ENCODE measurements around the gene ANXA2R.
"Not testable (repeated sequence)": the region's sequence is repeated elsewhere in the genome, so short reads cannot be mapped to it uniquely, and the experiment has no call there.

ANXA2R gene

DNA sequence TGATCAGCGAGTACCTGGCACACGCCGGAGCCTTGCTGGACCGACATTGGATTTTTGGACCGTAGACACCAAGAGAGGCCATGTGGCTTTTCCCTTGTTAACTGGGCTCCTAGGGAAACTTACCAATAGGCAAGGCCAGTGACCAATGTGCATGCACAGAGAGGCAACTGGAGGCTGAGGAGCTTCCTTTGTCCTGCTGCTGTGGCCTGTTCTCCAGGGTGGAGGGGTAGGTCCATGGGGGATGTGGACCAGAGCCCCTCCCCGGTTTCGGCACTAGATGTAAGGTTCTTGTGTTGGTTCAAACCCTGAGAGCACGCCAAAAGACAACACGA lies 34.8 kb upstream of the ANXA2R start:
- DNase-seq (ENCODE audit: extremely low read depth, low read depth) = no peak
- TF ChIP-seq, protein P1, sequence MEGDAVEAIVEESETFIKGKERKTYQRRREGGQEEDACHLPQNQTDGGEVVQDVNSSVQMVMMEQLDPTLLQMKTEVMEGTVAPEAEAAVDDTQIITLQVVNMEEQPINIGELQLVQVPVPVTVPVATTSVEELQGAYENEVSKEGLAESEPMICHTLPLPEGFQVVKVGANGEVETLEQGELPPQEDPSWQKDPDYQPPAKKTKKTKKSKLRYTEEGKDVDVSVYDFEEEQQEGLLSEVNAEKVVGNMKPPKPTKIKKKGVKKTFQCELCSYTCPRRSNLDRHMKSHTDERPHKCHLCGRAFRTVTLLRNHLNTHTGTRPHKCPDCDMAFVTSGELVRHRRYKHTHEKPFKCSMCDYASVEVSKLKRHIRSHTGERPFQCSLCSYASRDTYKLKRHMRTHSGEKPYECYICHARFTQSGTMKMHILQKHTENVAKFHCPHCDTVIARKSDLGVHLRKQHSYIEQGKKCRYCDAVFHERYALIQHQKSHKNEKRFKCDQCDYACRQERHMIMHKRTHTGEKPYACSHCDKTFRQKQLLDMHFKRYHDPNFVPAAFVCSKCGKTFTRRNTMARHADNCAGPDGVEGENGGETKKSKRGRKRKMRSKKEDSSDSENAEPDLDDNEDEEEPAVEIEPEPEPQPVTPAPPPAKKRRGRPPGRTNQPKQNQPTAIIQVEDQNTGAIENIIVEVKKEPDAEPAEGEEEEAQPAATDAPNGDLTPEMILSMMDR (IDR thresholded peaks at IDR 0.05; ENCODE audit: low read depth, low read length, missing control alignments) = no peak
- no peak overlapping the region for H3K4me3 ChIP-seq (replicated peaks; ENCODE audit: low read depth, low read length)

DNA sequence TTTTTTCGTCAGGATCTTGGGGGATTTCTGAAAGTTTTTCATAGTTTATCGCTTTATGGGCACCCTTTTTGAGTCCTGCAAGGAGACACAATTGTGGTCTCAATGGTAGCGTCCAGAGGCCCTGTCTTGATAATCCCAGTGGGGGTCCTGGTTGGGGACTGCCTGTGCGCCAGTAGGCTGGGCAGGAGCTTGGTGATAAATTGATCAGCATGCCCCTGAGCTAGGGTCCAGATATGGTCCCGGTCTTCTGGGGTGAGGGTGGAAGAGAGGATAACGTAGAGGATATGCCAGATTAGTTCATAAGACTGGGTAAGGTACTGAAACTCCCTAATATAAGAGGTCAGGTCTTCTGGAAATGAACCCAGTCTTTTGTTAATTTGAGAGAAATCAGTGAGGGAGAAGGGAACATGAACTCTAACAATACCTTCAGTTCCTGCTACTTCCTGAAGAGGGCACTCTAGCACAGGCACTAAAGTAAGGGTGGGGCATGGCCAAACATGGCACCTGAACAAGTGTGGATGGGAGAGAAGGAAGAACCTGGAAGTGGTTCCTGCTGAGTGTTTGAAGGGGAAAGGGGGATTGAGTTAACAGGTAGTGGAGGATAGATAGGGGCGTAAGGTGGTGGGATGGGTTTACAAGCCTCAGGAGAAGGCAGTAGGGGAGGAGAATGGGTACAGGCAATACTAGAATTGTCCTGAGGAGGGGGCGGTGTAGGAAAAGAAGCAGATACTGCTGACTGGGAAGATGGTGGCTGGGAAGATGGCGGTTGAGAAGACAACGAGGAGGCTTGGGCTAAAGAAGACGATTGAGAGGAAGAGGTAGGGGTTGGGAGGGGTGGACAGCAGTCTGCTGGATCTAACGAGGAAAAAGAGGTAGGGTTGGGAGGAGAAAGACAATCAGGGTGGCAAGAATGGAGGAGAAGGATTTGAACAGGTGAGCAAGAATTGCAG lies 33.8 kb upstream of the ANXA2R start:
- TF ChIP-seq, protein P1 (IDR thresholded peaks at IDR 0.05; ENCODE audit: low read depth, low read length, missing control alignments) = peak; percentile 64
- H3K4me3 ChIP-seq (replicated peaks; ENCODE audit: low read depth, low read length) = no peak overlapping the region
- no peak for DNase-seq (ENCODE audit: extremely low read depth, low read depth)

DNA sequence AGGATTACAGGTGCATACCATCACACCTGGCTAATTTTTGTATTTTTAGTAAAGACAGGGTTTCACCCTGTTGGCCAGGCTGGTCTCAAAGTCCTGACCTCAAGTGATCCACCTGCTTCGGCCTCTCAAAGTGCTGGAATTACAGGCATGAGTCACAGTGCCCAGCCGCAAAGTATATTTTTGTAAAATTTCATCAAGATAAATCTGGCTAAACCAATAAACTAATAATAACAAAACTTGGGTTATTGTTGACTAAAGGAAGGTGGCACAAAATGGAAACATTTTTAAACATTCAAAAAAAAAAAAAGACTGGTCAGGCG lies 29.2 kb upstream of the ANXA2R start:
- DNase-seq (ENCODE audit: extremely low read depth, low read depth) = not testable (repeated sequence)
- peak overlapping the region; percentile 80; the same call in 1 of the 2 replicates for H3K4me3 ChIP-seq (replicated peaks; ENCODE audit: low read depth, low read length)

DNA sequence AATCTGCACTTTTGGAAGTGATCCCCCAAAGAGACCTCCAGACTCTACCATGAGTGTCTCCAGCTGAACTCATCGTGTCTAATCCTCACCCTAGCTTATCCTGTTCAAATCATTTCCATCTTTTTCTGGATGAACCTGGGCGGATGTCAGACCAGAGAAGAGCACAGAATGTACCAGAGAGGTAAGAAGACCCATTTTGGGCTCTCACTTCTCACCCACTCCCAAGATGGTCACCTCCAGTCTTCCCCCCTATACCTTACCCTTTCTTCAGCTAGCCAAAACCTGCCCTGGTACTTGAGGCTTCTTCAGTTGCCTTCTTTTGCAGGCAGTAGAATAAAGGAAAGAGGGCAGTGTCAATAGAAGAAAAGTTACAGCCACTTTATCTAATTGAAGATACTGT lies 27.9 kb upstream of the ANXA2R start:
- DNase-seq (ENCODE audit: extremely low read depth, low read depth) = no peak
- H3K4me3 ChIP-seq (replicated peaks; ENCODE audit: low read depth, low read length) = peak overlapping the region; percentile 80
- TF ChIP-seq, protein P1 (IDR thresholded peaks at IDR 0.05; ENCODE audit: low read depth, low read length, missing control alignments) = no peak

DNA sequence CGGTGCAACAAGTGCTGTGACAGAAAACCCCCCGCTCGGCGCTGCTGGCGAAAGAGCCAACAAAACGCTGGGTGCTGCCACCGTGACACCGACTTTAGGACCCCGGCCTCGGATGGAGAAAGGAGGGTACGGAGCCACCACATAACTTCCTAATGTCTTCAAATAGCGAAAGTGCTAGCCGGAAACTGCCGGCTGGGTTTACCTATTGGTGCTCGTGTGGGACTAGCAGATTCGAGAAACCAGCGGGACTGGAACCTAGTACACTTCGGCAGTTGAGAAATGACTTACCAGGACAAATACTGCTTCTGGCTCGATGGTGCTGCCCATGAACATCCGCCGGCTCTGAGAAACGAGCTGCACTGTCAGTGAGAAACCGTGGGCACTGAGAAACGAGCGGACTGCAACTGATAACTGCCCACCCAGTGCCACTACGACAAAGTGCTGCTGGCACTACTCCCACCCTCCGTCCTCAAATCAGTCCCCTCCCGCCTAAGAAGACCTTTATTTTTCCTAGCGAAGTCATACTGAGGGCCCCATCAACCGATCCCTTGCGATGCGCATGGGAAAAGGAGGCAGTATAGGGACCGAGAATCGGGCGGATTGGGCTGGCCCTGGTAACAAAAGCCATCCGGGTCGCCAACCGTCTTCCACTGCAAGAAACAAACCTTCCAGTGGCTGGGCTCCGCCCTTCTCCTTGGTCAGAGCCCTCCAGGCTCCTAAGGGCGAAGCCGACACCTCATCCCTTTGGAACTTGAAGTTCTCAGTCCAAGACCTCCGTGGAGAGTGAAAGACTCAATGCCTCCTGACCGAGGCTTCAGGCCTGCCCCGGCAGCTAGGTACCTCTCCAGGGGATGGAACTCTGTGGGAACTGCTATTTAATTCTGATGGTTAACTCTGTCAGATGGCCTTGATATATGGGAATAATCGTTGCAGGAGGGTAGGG lies 27.0 kb upstream of the ANXA2R start:
- no peak for DNase-seq (ENCODE audit: extremely low read depth, low read depth)
- peak overlapping the region; percentile 80 for H3K4me3 ChIP-seq (replicated peaks; ENCODE audit: low read depth, low read length)
- TF ChIP-seq, protein P1 (IDR thresholded peaks at IDR 0.05; ENCODE audit: low read depth, low read length, missing control alignments) = no peak

DNA sequence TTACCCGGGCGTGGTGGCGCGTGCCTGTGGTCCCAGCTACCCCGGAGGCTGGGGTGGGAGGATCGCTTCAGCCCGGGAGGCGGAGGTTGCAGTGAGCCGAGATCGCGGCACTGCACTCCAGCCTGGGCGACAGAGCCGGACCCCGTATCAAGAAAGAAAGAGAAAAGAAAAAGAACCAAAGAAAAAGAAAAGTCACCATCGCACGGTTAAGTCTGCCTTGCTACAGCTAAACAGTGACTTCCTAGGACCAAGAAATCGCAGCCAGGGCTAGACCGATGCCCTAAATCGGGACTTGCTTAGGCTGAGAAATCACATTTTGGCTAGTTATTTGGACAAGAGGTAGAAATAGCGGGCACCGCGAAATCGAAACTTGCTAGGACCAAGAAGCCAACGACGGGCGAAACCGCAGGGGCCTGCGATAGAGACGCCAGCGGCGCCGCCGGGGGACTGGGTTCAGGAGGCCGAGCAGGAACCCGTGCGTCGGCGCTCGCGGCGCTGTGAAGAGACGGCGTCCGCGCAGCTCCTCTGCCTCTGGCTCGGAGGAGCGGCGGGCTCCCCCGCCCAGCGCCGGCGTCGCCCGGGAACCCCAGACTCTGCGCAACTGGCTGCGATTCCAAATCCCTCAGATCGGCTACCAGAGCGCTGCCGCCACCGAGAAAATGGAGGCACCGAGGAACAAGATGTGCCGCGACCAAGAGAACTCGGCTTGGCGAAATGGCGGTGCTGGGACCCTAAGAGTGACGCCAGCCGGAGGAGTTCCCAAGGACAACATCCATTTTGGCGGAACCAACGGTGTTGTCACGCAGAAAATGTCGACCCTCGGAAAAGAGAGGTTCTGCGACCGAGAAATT lies 26.1 kb upstream of the ANXA2R start:
- peak overlapping the region; percentile 80 for H3K4me3 ChIP-seq (replicated peaks; ENCODE audit: low read depth, low read length)

More for the DNA sequence above, 26.1 kb upstream of the ANXA2R start:
- TF ChIP-seq, protein P1 (IDR thresholded peaks at IDR 0.05; ENCODE audit: low read depth, low read length, missing control alignments) = no peak
- DNase-seq (ENCODE audit: extremely low read depth, low read depth) = no peak
